GM12878 (cell line): Measurements from ENCODE around the gene EWSR1. TPM values are rescaled to one million over a fixed set of nuclear protein-coding genes. Genes with fewer than 3 reads are reported as not detected.
"Not testable (repeated sequence)": the region's sequence is repeated elsewhere in the genome, so short reads cannot be mapped to it uniquely, and the experiment has no call there.

Experiments
- ATAC-seq: fragments of 200-7000 bp; cut with Tn5 transposase; 3 replicates; pipeline ENCODE4 v1.9.1; 2020; ENCODE audit warnings: mild to moderate bottlenecking, moderate library complexity
- BruUV-seq: library from RNA; stranded (reverse); fragments of 400-500 nt; replicated peaks from 2 replicates; lab custom pipeline; 2021; lab: Mats Ljungman, UMichigan
- CTCF ChIA-PET: fragments of 300-600 bp; sonication (Branson Sonifier 250); formaldehyde crosslinking; extraction: SDS; loops from one replicate; lab custom pipeline; 2021; ENCODE audit warnings: inconsistent platforms; lab: Yijun Ruan, JAX
- POLR2A ChIA-PET: fragments of 350-600 bp; formaldehyde crosslinking; extraction: SDS; loops from one replicate; lab custom pipeline; 2021; ENCODE audit warnings: inconsistent platforms; lab: Charles Lee
- RAD21 ChIA-PET: fragments of 300-600 bp; sonication (Branson Sonifier 250); formaldehyde crosslinking; loops from one replicate; lab custom pipeline; 2023; ENCODE audit warnings: antibody characterized with exemption; ENCODE audit not compliant: unreplicated experiment; lab: Charles Lee
- SMC1A ChIA-PET: fragments of 300-600 bp; sonication (Branson Sonifier 250); formaldehyde crosslinking; loops from one replicate; lab custom pipeline; 2023; ENCODE audit not compliant: unreplicated experiment, uncharacterized antibody; lab: Charles Lee
- DNase-seq: peaks from one replicate; pipeline ENCODE4 v3.0.0-alpha.2; 2011; ENCODE audit warnings: low read depth, low spot score
- FAIRE-seq: peaks from 3 replicates; lab custom pipeline; 2011; peaks lifted over from hg19 to GRCh38; lab: Jason Lieb, UNC
- H2AFZ ChIP-seq: 2 replicates; pipeline ENCODE4 v1.6.0; 2011; ENCODE audit warnings: low read depth, low read length, control low read depth; ENCODE audit not compliant: control insufficient read depth
- H3K27ac ChIP-seq: 2 replicates; pipeline ENCODE4 v1.5.1; 2011; ENCODE audit warnings: control low read depth; ENCODE audit not compliant: control insufficient read depth, insufficient read depth
- H3K27me3 ChIP-seq, 2 experiments: replicated peaks in 1 of 2; 2 replicates each; pipeline versions ENCODE4 v1.6.0 to v1.6.1; 2011; ENCODE audit warnings: low read length in 1 of 2; ENCODE audit not compliant: control insufficient read depth in 2 of 2, insufficient read depth in 2 of 2
- H3K36me3 ChIP-seq, 2 experiments: 2 replicates each; pipeline ENCODE4 v1.5.1; 2011; ENCODE audit warnings: low read length in 1 of 2; ENCODE audit not compliant: control insufficient read depth in 2 of 2, insufficient read depth in 2 of 2
- H3K4me1 ChIP-seq: 2 replicates; pipeline ENCODE4 v1.6.1; 2011; ENCODE audit warnings: mild to moderate bottlenecking, low read length, moderate library complexity, mixed read lengths; ENCODE audit not compliant: control insufficient read depth, insufficient read depth
- H3K4me2 ChIP-seq: 2 replicates; pipeline ENCODE4 v1.6.0; 2011; ENCODE audit warnings: control low read depth; ENCODE audit not compliant: control insufficient read depth, insufficient read depth
- H3K4me3 ChIP-seq: fragments of 200-600 bp; sonication (generic); 2 replicates; pipeline ENCODE4 v1.5.1; 2016
- H3K79me2 ChIP-seq: 2 replicates; pipeline ENCODE4 v1.6.0; 2011; ENCODE audit warnings: low read length; ENCODE audit not compliant: control insufficient read depth, insufficient read depth
- H3K9ac ChIP-seq: 2 replicates; pipeline ENCODE4 v1.8.0; 2011; ENCODE audit warnings: low read length, control low read depth, mixed read lengths; ENCODE audit not compliant: control insufficient read depth, insufficient read depth
- H3K9me3 ChIP-seq: replicated peaks from 3 replicates; pipeline ENCODE4 v1.5.1; 2011; ENCODE audit warnings: mild to moderate bottlenecking, low read length; ENCODE audit not compliant: control insufficient read depth, insufficient read depth
- H4K20me1 ChIP-seq: 2 replicates; pipeline ENCODE4 v1.6.0; 2011; ENCODE audit not compliant: control insufficient read depth, insufficient read depth
- E2F8 ChIP-seq: fragments of 450-650 bp; IDR thresholded peaks from 2 replicates; pipeline ENCODE4 v1.6.1; 2018; ENCODE audit warnings: mild to moderate bottlenecking, low read depth, moderate library complexity; ENCODE audit not compliant: partially characterized antibody
- SMC3 ChIP-seq: IDR thresholded peaks from 2 replicates; pipeline ENCODE4 v1.6.1; 2011; ENCODE audit warnings: low read length, improper control_type of control experiment, borderline replicate concordance
- WGBS: methylation state at CpG from one replicate; pipeline ENCODE4 v1.1.6; 2016; ENCODE audit warnings: low lambda C conversion rate; ENCODE audit not compliant: insufficient replicate concordance, insufficient coverage; ENCODE audit errors: missing lambda C conversion rate; 5-methylcytosine and 5-hydroxymethylcytosine counted together
- in situ Hi-C: fragments of 300-500 bp; cut with MboI; formaldehyde crosslinking; loops from 9 replicates; pipeline ENCODE4 v1.14.3; 2018; ENCODE audit warnings: mixed read lengths
- intact Hi-C: fragments of 100-400 bp; cut with micrococcal nuclease; formaldehyde crosslinking; loops from one replicate; pipeline ENCODE4 v1.14.2; 2022; ENCODE audit not compliant: unreplicated experiment
- polyA plus RNA-seq, 11 experiments: library from polyadenylated mRNA; depleted of rRNA in 4 of 11; unstranded in 6 of 11; stranded (reverse) in 5 of 11; fragments of >200 nt; fragmentation: Nextera tagmentation in 4 of 11; fragmentation: Illumina TruSeq in 1 of 11; extraction: Ambion mirVana in 4 of 11; extraction: Trizol in 1 of 11; gene quantifications; 1 replicate in 1 of 11; 2 replicates in 10 of 11; pipeline versions ENCODE4 v1.2.1 to v1.2.3, GENCODE V29; 2011 to 2016; ENCODE audit warnings: inconsistent platforms in 2 of 11, missing spikeins in 2 of 11, low read depth in 1 of 11
- total RNA-seq, 4 experiments: library from RNA; depleted of rRNA in 3 of 4; stranded (reverse); fragments of >200 nt in 3 of 4; fragmentation: Illumina TruSeq in 1 of 4; extraction: Trizol in 1 of 4; gene quantifications; 2 replicates each; pipeline versions ENCODE4 v1.2.1 to v1.2.3, GENCODE V29; 2013 to 2021

Gene EWSR1
- total and polyA plus RNA-seq, 10 of the 15 experiments (the other 5 are each of a cell fraction or from before 2014, with no cell fraction given) = 130 to 480 (median 356) TPM

GRCh38 chr22:29245626-29246385, 22.3 kb upstream of the EWSR1 start (continued):
- TF ChIP-seq E2F8 (no peak), SMC3 (peak; percentile 88)

GRCh38 chr22:29247891-29248290, 20.2 kb upstream of the EWSR1 start:
- H3K4me3 ChIP-seq, FAIRE-seq, H3K27me3 ChIP-seq, H4K20me1 ChIP-seq, H3K4me2 ChIP-seq, H2AFZ ChIP-seq, H3K36me3 ChIP-seq, H3K27ac ChIP-seq, ATAC-seq, H3K9me3 ChIP-seq, DNase-seq, POLR2A ChIA-PET, H3K79me2 ChIP-seq, BruUV-seq, H3K4me1 ChIP-seq, H3K9ac ChIP-seq: not testable (repeated sequence)
- ChIA-PET RAD21 (interaction anchor here (0.8 to 1.4 kb wide), 3 partner anchors 12 to 647 kb away, joined by 3 to 4 read pairs (median 3); no protein-coding TSS in a partner anchor), CTCF (interaction anchor here (0.6 to 2.7 kb wide), 4 partner anchors 36 to 207 kb away, joined by 4 to 9 read pairs (median 4); no protein-coding TSS in a partner anchor), SMC1A (interaction anchor here (0.7 to 3.3 kb wide), 6 partner anchors 15 to 687 kb away, joined by 3 to 16 read pairs (median 4); partner anchors contain the start of gene EMID1)
- 82% methylated on average over 10 of the region's 10 CpGs for WGBS
- intact Hi-C loops = loop anchor here (5.0 kb wide), 1 partner anchor 646 kb away; no protein-coding TSS in a partner anchor
- in situ Hi-C loops = loop anchor here (5.0 kb wide), 1 partner anchor 391 kb away; no protein-coding TSS in a partner anchor
